ENCODE measurements around the gene MYZAP. TPM values are rescaled to one million over a fixed set of nuclear protein-coding genes. Genes with fewer than 3 reads are reported as not detected.
A peak's percentile ranks its signal among the peaks of the same experiment; 100 is the strongest.

The MYZAP gene
- total RNA-seq, 2 donors from 2014 or later: 0.22 to 0.33 TPM

GRCh38 chr15:57631386-57632110 is 39.8 kb downstream of the MYZAP start:
- Histone ChIP-seq H3K9me3 (ENCODE audit: control insufficient read depth, low read length) (no peaks in the 10 kb centered on the region), H3K9ac (ENCODE audit: extremely low read depth, low read length, poor library complexity, severe bottlenecking) (no peak overlapping the region), H3K4me3 (ENCODE audit: low read length) (no peak overlapping the region), H3K36me3 (ENCODE audit: control insufficient read depth, insufficient read depth, low read length) (no peaks in the 10 kb centered on the region), H3K27ac (ENCODE audit: low read depth, low read length) (no peak overlapping the region), H3K4me1 (ENCODE audit: control insufficient read depth, insufficient read depth, low read length) (no peaks in the 10 kb centered on the region), H3K27me3 (ENCODE audit: control insufficient read depth, insufficient read depth, low read length, poor library complexity, severe bottlenecking) (no peaks in the 10 kb centered on the region)
- no peak overlapping the region for H3K27ac Mint-ChIP-seq
- H3K4me1 Mint-ChIP-seq: peaks cover under 1% of the 10 kb centered on the region
- no peak overlapping the region for H3K4me3 Mint-ChIP-seq
- H3K27me3 Mint-ChIP-seq (ENCODE audit: insufficient read depth): no peaks in the 10 kb centered on the region
- TF ChIP-seq CTCF (conservative IDR thresholded peaks at IDR 0.05): no peak
- WGBS, 2 experiments (ENCODE audit: insufficient coverage in 1 of 2, insufficient read length in 1 of 2): 91 to 92% methylated on average over 4 to 5 of the region's 5 CpGs
- no peaks in the 10 kb centered on the region for H3K36me3 Mint-ChIP-seq (ENCODE audit: low read depth)
- no peaks in the 10 kb centered on the region for H3K9me3 Mint-ChIP-seq
- no peak for DNase-seq

GRCh38 chr15:57634290-57634689 is 42.6 kb downstream of the MYZAP start:
- Histone ChIP-seq H3K4me1 (ENCODE audit: control insufficient read depth, insufficient read depth, low read length) (no peaks in the 10 kb centered on the region), H3K9ac (ENCODE audit: extremely low read depth, low read length, poor library complexity, severe bottlenecking) (no peak overlapping the region), H3K36me3 (ENCODE audit: control insufficient read depth, insufficient read depth, low read length) (no peaks in the 10 kb centered on the region), H3K27me3 (ENCODE audit: control insufficient read depth, insufficient read depth, low read length, poor library complexity, severe bottlenecking) (no peaks in the 10 kb centered on the region), H3K27ac (ENCODE audit: low read depth, low read length) (no peak overlapping the region), H3K4me3 (ENCODE audit: low read length) (no peak overlapping the region), H3K9me3 (ENCODE audit: control insufficient read depth, low read length) (no peaks in the 10 kb centered on the region)
- 88 to 95% methylated on average over 5 of the region's 5 CpGs for WGBS, 2 experiments (ENCODE audit: insufficient coverage in 1 of 2, insufficient read length in 1 of 2)
- TF ChIP-seq CTCF (conservative IDR thresholded peaks at IDR 0.05): no peak
- Mint-ChIP-seq H3K4me1 (no peaks in the 10 kb centered on the region), H3K4me3 (no peak overlapping the region), H3K27me3 (ENCODE audit: insufficient read depth) (peaks cover 4% of the 10 kb centered on the region), H3K9me3 (no peaks in the 10 kb centered on the region), H3K27ac (no peak overlapping the region), H3K36me3 (ENCODE audit: low read depth) (no peaks in the 10 kb centered on the region)
- no peak for DNase-seq

GRCh38 chr15:57635300-57635909 is 43.7 kb downstream of the MYZAP start:
- H3K9me3 Mint-ChIP-seq: no peaks in the 10 kb centered on the region
- WGBS, 2 experiments (ENCODE audit: insufficient coverage in 1 of 2, insufficient read length in 1 of 2): 74 to 95% methylated on average over 6 to 7 of the region's 7 CpGs
- Histone ChIP-seq H3K9ac (ENCODE audit: extremely low read depth, low read length, poor library complexity, severe bottlenecking) (no peak overlapping the region), H3K36me3 (ENCODE audit: control insufficient read depth, insufficient read depth, low read length) (no peaks in the 10 kb centered on the region), H3K27ac (ENCODE audit: low read depth, low read length) (no peak overlapping the region), H3K4me1 (ENCODE audit: control insufficient read depth, insufficient read depth, low read length) (no peaks in the 10 kb centered on the region), H3K9me3 (ENCODE audit: control insufficient read depth, low read length) (no peaks in the 10 kb centered on the region), H3K27me3 (ENCODE audit: control insufficient read depth, insufficient read depth, low read length, poor library complexity, severe bottlenecking) (no peaks in the 10 kb centered on the region), H3K4me3 (ENCODE audit: low read length) (no peak overlapping the region)
- H3K27me3 Mint-ChIP-seq (ENCODE audit: insufficient read depth): peaks cover 9% of the 10 kb centered on the region
- no peak overlapping the region for H3K4me3 Mint-ChIP-seq
- peak; percentile 48 for TF ChIP-seq CTCF (conservative IDR thresholded peaks at IDR 0.05)
- no peak overlapping the region for H3K27ac Mint-ChIP-seq
- DNase-seq: no peak
- no peaks in the 10 kb centered on the region for H3K36me3 Mint-ChIP-seq (ENCODE audit: low read depth)
- no peaks in the 10 kb centered on the region for H3K4me1 Mint-ChIP-seq

Data from endodermal cell (in vitro differentiated cells).